PFSK-1 (cell line): Measurements from ENCODE around the gene HLA-DMA.

Experiments
- FOXP2 ChIP-seq: optimal IDR thresholded peaks from 2 replicates; pipeline ENCODE3; 2011; ENCODE audit warnings: borderline replicate concordance, control low read depth, inconsistent platforms; ENCODE audit not compliant: insufficient read depth; ENCODE audit errors: extremely low read length, extremely low read depth
- POLR2AphosphoS5 ChIP-seq: IDR thresholded peaks from 2 replicates; pipeline ENCODE4 v1.6.1; 2012; ENCODE audit warnings: low read depth, mild to moderate bottlenecking, control low read depth, low read length, moderate library complexity

GRCh38 chr6:32963866-32964265 lies 11.0 kb upstream of the HLA-DMA start:
- no peak for TF ChIP-seq POLR2AphosphoS5
- TF ChIP-seq FOXP2, result no peak
